NCI-H748 (cell line): ENCODE measurements around the gene TPO.

Experiments
- DNase-seq: peaks from one replicate; lab custom pipeline; 2025; ENCODE audit not compliant: unreplicated experiment; lab: John Stamatoyannopoulos, UW

TPO gene

DNA sequence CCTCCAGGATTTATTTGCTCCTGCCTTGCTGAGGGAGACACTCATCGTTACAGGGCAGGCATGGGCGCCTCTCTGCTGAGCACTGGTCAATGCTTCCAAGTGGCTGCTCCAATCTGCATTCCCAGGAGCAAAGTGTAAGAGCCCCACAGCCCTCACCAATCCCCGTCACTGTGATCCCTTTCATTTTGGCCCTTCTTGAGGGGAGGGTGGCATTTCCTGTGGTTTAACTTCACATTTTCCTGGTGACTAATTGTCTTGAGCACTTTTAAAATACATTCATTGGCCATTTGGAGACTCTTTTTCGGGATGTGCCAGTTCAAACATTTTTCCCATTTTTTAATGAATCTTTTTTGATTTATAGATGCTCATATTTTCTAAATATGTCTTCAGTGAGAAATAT, 33.0 kb downstream of the TPO start:
- no peak for DNase-seq

- DNase-seq: no peak
These were observed 34.7 kb downstream of the TPO start for GRCh38 chr2:1448009-1448408.

- no peak for DNase-seq
These were observed 37.7 kb downstream of the TPO start for GRCh38 chr2:1450915-1451314.

GRCh38 chr2:1451422-1451821, 38.2 kb downstream of the TPO start:
- DNase-seq: no peak

DNA sequence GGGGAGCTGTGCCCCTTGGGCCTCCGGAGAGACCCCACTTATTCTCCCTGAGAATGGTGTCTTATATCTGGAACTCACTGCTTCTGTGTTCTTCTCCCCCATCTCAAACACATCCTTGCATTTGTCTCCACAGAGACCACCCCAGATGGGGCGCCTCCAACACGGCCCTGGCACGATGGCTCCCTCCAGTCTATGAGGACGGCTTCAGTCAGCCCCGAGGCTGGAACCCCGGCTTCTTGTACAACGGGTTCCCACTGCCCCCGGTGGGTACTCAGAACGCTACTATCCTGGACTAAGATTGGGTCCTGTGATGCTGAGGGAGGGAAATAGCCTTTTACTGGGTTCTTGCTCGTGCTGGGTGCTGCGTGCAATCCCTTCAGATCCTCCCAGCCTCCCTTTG, 40.3 kb downstream of the TPO start:
- DNase-seq: no peak

DNA sequence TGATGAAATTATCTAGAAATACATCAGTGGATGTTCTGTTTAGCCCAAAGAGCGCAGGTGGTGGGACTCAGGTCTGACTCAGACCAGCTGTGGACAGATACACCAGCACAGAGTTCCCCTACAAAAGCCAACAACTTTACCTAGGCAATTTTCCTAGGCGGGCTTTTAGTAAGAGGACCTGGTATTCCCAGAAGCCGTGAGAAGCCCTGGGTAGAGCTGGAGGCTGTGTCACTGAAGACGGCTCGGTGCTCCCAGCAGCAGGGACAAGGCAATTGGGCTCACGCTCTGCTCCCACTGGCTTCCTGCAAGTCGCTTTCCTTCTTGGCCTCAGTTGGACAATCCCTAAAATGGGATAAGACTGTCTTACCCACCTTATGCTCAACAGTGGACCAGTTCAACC, 41.1 kb downstream of the TPO start:
- no peak for DNase-seq

DNA sequence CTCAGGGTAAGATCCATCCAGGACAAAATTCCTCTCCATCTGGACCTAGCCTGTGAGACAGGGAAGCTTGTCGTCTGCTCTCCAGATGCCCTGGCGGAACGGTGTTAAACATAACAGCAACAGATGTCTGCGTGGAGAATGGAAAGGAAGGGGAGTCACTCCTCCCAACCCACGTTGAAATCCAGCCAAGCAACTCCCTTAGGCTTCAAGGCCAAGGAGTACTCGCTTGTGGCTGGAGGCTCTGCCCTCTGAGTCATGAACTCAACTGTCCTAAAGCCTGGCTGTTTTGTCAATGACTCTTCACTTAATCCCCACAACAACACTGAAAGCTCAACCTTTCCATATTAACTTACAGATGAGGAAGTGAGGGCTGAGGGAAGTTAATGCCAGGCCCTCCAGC, 42.2 kb downstream of the TPO start:
- no peak for DNase-seq

GRCh38 chr2:1458432-1458831, 45.2 kb downstream of the TPO start:
- DNase-seq: no peak

DNA sequence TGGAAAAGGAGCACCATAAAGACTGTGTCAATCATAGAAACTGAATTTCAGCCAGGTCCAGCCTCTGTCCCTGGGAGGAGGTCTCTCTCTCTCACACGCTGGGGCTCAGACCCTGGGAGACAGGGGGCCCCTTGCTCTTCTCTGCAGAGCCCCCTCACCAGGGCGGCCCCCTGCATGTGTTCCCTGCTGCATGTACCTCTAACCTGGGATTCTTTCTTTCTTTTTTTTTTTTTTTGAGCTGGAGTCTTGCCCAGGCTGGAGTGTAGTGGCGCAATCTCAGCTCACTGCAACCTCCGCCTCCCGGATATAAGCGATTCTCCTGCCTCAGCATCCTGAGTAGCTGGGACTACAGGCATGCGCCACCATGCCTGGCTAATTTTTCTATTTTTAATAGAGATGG, 46.5 kb downstream of the TPO start:
- DNase-seq: no peak

- DNase-seq: no peak
These were observed 47.7 kb downstream of the TPO start for GRCh38 chr2:1460851-1461418.

- DNase-seq: no peak
These were observed 48.5 kb downstream of the TPO start for GRCh38 chr2:1461507-1462390.

DNA sequence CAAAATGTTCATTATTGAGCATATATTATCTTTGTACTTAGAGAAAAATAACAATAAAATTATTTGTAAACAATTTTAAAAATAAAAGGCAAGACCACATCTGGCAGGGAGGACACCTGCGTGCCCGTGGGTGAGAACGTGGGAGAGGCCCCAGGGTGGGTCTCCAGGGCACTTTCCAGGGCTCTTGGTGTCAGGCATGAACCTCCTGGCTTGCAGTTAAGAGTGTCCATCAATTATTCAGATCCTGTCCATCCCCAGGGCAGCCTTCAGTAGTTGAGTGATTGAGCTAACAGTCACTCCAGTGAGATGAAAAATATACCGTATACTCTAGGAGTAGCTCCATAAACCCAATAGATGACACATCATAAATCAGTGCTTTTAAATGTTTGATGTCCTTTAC, 49.7 kb downstream of the TPO start:
- no peak for DNase-seq

GRCh38 chr2:1472350-1472749, 59.1 kb downstream of the TPO start:
- no peak for DNase-seq

DNA sequence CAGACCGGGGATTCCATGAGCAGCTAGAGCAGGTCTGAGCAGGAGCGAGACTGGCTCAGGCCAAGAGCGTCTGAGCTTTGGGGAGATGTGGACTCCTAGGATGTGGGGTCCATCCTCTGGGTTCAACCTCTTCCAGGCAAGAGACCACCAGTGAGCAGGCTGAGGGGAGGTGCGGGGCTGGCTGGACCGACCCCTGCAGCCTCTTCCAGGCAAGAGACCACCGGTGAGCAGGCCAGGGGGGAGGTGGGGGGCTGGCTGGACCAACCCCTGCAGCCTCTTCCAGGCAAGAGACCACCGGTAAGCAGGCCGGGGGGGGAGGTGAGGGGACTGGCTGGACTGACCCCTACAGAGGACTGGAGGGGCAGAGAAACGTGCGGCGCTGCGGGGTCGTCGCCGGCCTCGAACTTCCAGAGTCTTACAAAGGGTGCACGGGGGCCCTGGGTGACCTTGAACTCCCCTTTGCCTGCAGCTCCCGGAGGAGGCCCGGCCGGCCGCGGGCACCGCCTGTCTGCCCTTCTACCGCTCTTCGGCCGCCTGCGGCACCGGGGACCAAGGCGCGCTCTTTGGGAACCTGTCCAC, 63.4 kb downstream of the TPO start:
- no peak for DNase-seq

DNA sequence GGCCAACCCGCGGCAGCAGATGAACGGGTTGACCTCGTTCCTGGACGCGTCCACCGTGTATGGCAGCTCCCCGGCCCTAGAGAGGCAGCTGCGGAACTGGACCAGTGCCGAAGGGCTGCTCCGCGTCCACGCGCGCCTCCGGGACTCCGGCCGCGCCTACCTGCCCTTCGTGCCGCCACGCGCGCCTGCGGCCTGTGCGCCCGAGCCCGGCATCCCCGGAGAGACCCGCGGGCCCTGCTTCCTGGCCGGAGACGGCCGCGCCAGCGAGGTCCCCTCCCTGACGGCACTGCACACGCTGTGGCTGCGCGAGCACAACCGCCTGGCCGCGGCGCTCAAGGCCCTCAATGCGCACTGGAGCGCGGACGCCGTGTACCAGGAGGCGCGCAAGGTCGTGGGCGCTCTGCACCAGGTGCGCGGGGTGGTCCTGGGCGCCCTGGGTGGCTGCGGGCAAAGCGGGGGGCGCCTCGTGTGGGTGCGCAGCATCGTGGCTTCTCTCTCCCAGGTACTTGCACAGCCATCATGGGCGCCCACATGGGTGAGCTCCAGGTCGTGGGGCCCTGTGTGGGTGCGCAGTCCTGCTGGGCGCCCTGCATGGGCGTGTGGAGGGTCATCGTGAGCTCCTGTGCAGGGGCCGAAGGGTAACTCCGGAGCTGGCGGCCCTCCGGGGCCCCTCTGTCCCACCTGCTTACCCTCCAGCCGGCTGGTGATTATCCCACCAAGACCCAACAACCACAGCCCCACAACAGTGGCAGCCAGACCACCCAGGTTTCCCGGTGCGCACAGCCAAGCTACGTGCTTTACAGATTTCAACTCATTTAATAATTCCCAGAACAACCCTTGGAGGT, 64.2 kb downstream of the TPO start:
- DNase-seq: no peak

- DNase-seq: no peak
These were observed 65.3 kb downstream of the TPO start for GRCh38 chr2:1478311-1479305.

DNA sequence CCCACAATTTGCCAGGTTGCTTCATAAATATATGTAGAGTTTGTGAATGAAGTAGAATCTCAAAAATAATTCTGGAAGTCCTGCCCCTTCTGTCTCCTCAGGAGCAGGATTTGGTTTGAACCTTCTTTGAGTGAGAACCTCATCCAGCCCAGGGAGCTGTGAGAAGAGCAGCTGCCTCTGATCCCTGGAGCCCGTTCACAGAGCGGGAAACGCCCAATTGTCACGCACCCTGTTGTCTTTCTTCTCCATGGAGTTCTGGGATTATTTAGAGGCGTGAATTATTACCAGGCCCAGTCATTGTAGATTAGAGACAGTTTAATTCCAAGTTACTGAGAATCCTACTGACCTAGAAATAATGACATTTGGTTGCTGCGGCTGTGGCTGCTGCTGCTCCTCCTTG, 66.1 kb downstream of the TPO start:
- DNase-seq: no peak

GRCh38 chr2:1480671-1481076, 67.4 kb downstream of the TPO start:
- no peak for DNase-seq

DNA sequence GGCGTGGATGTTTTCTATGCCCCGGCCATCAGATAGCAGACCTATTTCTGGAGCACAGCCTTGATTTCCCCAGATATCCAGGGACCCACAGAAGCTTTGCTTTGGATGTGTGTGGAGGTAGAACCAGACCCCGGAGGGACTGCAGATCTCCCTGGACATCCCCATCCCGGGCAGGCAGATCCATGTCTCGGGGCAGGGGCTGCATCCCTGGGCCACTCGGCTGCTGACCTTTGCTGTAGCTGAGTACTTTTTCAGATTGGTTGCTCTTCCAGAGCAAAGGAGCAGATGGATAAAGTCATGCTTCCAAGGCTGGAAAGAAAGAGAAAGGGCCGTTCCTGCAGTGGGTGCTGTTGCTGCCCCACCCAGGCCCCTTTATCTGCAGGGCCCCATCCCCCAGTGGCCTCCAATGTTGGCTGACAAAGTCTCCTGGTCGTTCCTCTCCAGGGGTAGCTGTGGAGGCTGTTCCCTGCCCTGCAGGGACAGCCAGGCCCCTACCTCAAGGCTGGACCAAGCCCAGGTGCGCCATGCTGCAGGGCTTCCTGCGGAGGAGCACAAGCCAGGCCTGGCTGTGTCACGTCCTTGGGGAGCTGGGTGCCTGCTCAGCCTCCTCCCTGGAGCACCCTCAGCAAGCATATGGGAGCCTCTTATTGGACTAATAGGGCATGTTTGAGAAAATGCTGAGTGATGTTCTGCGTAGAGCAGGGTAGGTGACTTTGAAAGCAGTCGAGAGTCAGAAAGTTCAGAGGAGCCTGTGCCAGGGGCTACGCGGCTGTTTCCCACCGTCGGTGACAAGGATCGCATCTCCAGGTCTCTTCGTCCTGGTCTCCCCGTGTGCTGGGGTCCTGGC, 68.4 kb downstream of the TPO start:
- no peak for DNase-seq
